ENCODE data around the gene KCTD14. TPM values are rescaled to one million over a fixed set of nuclear protein-coding genes. Genes with fewer than 3 reads are reported as not detected.

The KCTD14 gene, protein sequence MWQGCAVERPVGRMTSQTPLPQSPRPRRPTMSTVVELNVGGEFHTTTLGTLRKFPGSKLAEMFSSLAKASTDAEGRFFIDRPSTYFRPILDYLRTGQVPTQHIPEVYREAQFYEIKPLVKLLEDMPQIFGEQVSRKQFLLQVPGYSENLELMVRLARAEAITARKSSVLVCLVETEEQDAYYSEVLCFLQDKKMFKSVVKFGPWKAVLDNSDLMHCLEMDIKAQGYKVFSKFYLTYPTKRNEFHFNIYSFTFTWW
- total RNA-seq: 10 to 100 TPM in 1 of 2 donors, 1 to 10 TPM in 1; 3.6 to 16.8 TPM

DNA sequence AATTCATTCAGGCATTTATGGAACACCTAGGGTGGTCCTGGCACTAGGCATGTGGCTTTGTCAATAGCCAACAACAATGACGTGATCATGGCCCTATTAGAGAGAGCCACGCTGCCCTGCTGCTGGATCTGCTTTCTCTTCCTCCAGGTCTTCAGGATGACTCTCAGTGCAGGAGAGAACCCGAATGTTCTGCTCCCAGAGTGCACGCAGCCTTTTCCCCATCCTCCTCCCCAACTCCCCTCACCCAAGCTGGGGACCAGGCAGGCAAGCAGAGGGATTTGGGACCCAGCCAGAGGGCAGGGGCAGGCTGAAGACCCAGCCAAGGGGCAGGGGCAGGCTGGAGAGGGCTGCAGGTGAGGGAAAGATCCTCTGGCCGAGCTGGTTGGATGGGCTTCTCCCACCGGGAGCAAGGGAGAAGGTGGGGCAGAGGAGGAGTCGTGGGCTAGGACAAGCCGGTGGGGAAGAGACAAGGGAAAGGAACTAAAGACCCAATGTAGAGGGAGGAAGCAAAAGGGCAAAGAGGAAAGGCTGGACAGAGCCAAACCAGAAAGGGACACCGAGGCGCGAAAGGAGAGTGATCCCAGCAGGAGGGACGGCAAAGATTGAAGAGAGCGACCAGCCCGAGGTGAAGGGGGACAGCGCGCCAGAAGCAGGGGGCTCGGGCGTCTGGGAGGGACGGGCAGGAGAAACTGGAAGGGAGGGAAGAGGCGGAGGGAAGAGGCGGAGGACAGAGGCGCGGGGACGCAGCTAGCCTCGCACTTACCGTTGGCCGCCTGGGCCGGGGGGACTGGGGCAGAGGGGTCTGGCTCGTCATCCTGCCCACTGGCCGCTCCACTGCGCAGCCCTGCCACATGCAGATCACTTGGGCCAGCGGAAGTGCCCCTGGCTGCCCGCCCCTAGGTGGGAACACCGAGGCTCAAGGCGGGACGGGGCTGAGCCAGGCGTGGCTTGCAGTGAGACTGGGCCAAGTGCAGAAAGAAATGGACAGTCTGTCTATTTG, at the start of gene KCTD14:
Gene KCTD14, minus strand, starts transcription at position 880 of the 1,000 bp plus-strand sequence. Its CDS starts 27 bp downstream, at position 853.
- DNase-seq (ENCODE audit: low spot score): peak; percentile 37
- H3K27me3 ChIP-seq (replicated peaks; ENCODE audit: insufficient read depth): no peaks in the 10 kb centered on the region
- H3K9me3 ChIP-seq: no peaks in the 10 kb centered on the region
- no peaks in the 10 kb centered on the region for H3K4me1 ChIP-seq (replicated peaks)
- no peaks in the 10 kb centered on the region for H3K36me3 ChIP-seq
- intact Hi-C loops (cut with DNase I): no loop called here
- TF ChIP-seq POLR2A (IDR thresholded peaks at IDR 0.05) (peak; percentile 53), POLR2AphosphoS5 (IDR thresholded peaks at IDR 0.05) (peak; percentile 49), CTCF (IDR thresholded peaks at IDR 0.05) (no peak)
- H3K4me3 ChIP-seq: peak within 1 kb of the TSS; percentile 33 to 36
- 4% methylated on average over 37 of the region's 37 CpGs for WGBS
- peak within 1 kb of the TSS; percentile 34 to 65 for H3K27ac ChIP-seq

GRCh38 chr11:78072455-78072854, 49.4 kb upstream of the KCTD14 start:
- 96% methylated on average over 4 of the region's 4 CpGs for WGBS
- Histone ChIP-seq H3K27ac (no peak overlapping the region), H3K4me3 (no peak overlapping the region), H3K27me3 (replicated peaks; ENCODE audit: insufficient read depth) (no peaks in the 10 kb centered on the region), H3K9me3 (no peaks in the 10 kb centered on the region), H3K36me3 (peaks cover 0 to 3% of the 10 kb centered on the region in 2 donors), H3K4me1 (replicated peaks) (peaks cover 2% of the 10 kb centered on the region)
- intact Hi-C loops (cut with DNase I): no loop called here
- TF ChIP-seq POLR2AphosphoS5 (IDR thresholded peaks at IDR 0.05) (no peak), POLR2A (IDR thresholded peaks at IDR 0.05) (no peak), CTCF (IDR thresholded peaks at IDR 0.05) (no peak)
- DNase-seq (ENCODE audit: low spot score): no peak

- TF ChIP-seq CTCF (IDR thresholded peaks at IDR 0.05): no peak
- TF ChIP-seq POLR2AphosphoS5 (IDR thresholded peaks at IDR 0.05): no peak
- TF ChIP-seq POLR2A (IDR thresholded peaks at IDR 0.05): no peak
- peaks cover 0 to 3% of the 10 kb centered on the region in 2 donors for H3K36me3 ChIP-seq
- WGBS: 87% methylated on average over 3 of the region's 3 CpGs
Observed at GRCh38 chr11:78071717-78072116, 48.6 kb upstream of the KCTD14 start.

DNA sequence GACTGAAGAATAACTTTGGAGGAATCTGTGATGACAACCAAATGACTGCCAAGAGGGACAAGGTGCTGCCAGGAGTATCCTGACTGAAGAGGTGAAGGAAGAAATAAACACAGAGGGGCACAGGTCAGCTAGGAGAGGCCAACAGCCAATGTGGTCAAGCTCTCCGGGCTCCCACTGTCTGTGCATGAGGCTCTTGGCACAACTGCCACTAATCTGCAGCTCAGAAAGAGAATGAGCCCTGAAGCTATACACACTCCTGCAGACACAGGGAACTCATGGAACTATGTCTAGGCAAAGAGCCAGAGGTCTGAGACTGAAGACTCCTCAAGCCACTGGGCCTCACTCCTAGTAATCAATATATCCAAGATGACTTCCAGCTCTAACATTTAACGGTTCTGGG, 47.5 kb upstream of the KCTD14 start:
- intact Hi-C loops (cut with DNase I): no loop called here
- DNase-seq (ENCODE audit: low spot score): no peak
- H3K27me3 ChIP-seq (replicated peaks; ENCODE audit: insufficient read depth): no peaks in the 10 kb centered on the region
- peaks cover 0 to 3% of the 10 kb centered on the region in 2 donors for H3K36me3 ChIP-seq
- TF ChIP-seq CTCF (IDR thresholded peaks at IDR 0.05) (no peak), POLR2AphosphoS5 (IDR thresholded peaks at IDR 0.05) (no peak), POLR2A (IDR thresholded peaks at IDR 0.05) (no peak)
- H3K27ac ChIP-seq: no peak overlapping the region
- no peaks in the 10 kb centered on the region for H3K9me3 ChIP-seq
- WGBS: 85% methylated on average over 2 of the region's 2 CpGs
- no peaks in the 10 kb centered on the region for H3K4me1 ChIP-seq (replicated peaks)
- no peak overlapping the region for H3K4me3 ChIP-seq

More at GRCh38 chr11:78071717-78072116, 48.6 kb upstream of the KCTD14 start:
- Histone ChIP-seq H3K27ac (no peak overlapping the region), H3K27me3 (replicated peaks; ENCODE audit: insufficient read depth) (no peaks in the 10 kb centered on the region), H3K9me3 (no peaks in the 10 kb centered on the region), H3K4me1 (replicated peaks) (no peaks in the 10 kb centered on the region), H3K4me3 (no peak overlapping the region)
- intact Hi-C loops (cut with DNase I): no loop called here
- no peak for DNase-seq (ENCODE audit: low spot score)
